SK-N-SH treated with all-trans-retinoic acid at 6 μM for 48 hours (cell line): ENCODE data around the gene NOL11.
"Not testable (repeated sequence)": the region's sequence is repeated elsewhere in the genome, so short reads cannot be mapped to it uniquely, and the experiment has no call there.

Experiments
- ATAC-seq: fragments of 200-7000 bp; cut with Tn5 transposase; 3 replicates; pipeline ENCODE4 v1.9.1; 2020; ENCODE audit warnings: mild to moderate bottlenecking, moderate library complexity
- ARNTL ChIP-seq: fragments of 450-650 bp; formaldehyde crosslinking; IDR thresholded peaks from 2 replicates; pipeline ENCODE4 v1.5.0; 2020; ENCODE audit warnings: low read depth, mild to moderate bottlenecking, moderate library complexity, borderline replicate concordance
- BACH2 ChIP-seq: fragments of 250-450 bp; sonication (Bioruptor Pico); IDR thresholded peaks from 2 replicates; pipeline ENCODE4 v1.9.0; 2021; ENCODE audit warnings: mild to moderate bottlenecking, borderline replicate concordance
- CREB5 ChIP-seq: fragments of 250-450 bp; sonication (Bioruptor Pico); IDR thresholded peaks from 2 replicates; pipeline ENCODE4 v1.5.1; 2020; ENCODE audit warnings: low read depth, mild to moderate bottlenecking, moderate library complexity
- CSDC2 ChIP-seq: fragments of 250-450 bp; sonication (Bioruptor Pico); IDR thresholded peaks from 2 replicates; pipeline ENCODE4 v1.5.0; 2020; ENCODE audit warnings: mild to moderate bottlenecking, moderate library complexity
- CSRNP3 ChIP-seq: fragments of 250-450 bp; sonication (Bioruptor Pico); IDR thresholded peaks from 2 replicates; pipeline ENCODE4 v1.5.1; 2021; ENCODE audit warnings: mild to moderate bottlenecking, moderate library complexity
- ESRRG ChIP-seq: fragments of 250-450 bp; sonication (Bioruptor Pico); IDR thresholded peaks from 2 replicates; pipeline ENCODE4 v1.6.1; 2021; ENCODE audit warnings: mild to moderate bottlenecking
- ISL1 ChIP-seq: fragments of 250-450 bp; sonication (Bioruptor Pico); IDR thresholded peaks from 2 replicates; pipeline ENCODE4 v2.1.2; 2022; ENCODE audit warnings: mild to moderate bottlenecking, moderate library complexity
- OSR1 ChIP-seq: fragments of 250-450 bp; sonication (Bioruptor Pico); IDR thresholded peaks from 2 replicates; pipeline ENCODE4 v1.8.0; 2022; ENCODE audit warnings: moderate library complexity, mild to moderate bottlenecking, inconsistent platforms
- PATZ1 ChIP-seq: fragments of 250-450 bp; sonication (Bioruptor Pico); IDR thresholded peaks from 2 replicates; pipeline ENCODE4 v1.8.0; 2020; ENCODE audit warnings: mild to moderate bottlenecking, moderate library complexity, borderline replicate concordance
- PPARA ChIP-seq: fragments of 250-450 bp; sonication (Bioruptor Pico); IDR thresholded peaks from 2 replicates; pipeline ENCODE4 v1.5.0; 2020; ENCODE audit warnings: mild to moderate bottlenecking, borderline replicate concordance
- RARB ChIP-seq: fragments of 250-450 bp; sonication (Bioruptor Pico); IDR thresholded peaks from 2 replicates; pipeline ENCODE4 v1.8.0; 2021; ENCODE audit warnings: mild to moderate bottlenecking, moderate library complexity
- SNAI2 ChIP-seq: fragments of 250-450 bp; sonication (Bioruptor Pico); IDR thresholded peaks from 2 replicates; pipeline ENCODE4 v1.5.0; 2020; ENCODE audit warnings: mild to moderate bottlenecking, moderate library complexity
- TCF4 ChIP-seq: fragments of 250-450 bp; sonication (Bioruptor Pico); IDR thresholded peaks from 2 replicates; pipeline ENCODE4 v1.8.0; 2021; ENCODE audit warnings: mild to moderate bottlenecking, moderate library complexity, borderline replicate concordance
- TOX ChIP-seq: fragments of 250-450 bp; sonication (Bioruptor Pico); IDR thresholded peaks from 2 replicates; pipeline ENCODE4 v1.8.0; 2021; ENCODE audit warnings: mild to moderate bottlenecking, moderate library complexity, borderline replicate concordance
- TSHZ2 ChIP-seq: fragments of 250-450 bp; sonication (Bioruptor Pico); IDR thresholded peaks from 2 replicates; pipeline ENCODE4 v1.5.0; 2020; ENCODE audit warnings: mild to moderate bottlenecking, moderate library complexity
- ZFP3 ChIP-seq: fragments of 250-450 bp; sonication (Bioruptor Pico); IDR thresholded peaks from 2 replicates; pipeline ENCODE4 v1.5.0; 2020; ENCODE audit warnings: mild to moderate bottlenecking, moderate library complexity
- ZFP30 ChIP-seq: fragments of 450-650 bp; formaldehyde crosslinking; IDR thresholded peaks from 2 replicates; pipeline ENCODE4 v1.5.0; 2022; ENCODE audit warnings: mild to moderate bottlenecking, moderate library complexity
- ZNF70 ChIP-seq: fragments of 450-650 bp; formaldehyde crosslinking; IDR thresholded peaks from 2 replicates; pipeline ENCODE4 v1.5.0; 2020; ENCODE audit warnings: mild to moderate bottlenecking, moderate library complexity
- ZNF8 ChIP-seq: fragments of 450-650 bp; formaldehyde crosslinking; IDR thresholded peaks from 2 replicates; pipeline ENCODE4 v1.5.0; 2020; ENCODE audit warnings: mild to moderate bottlenecking, moderate library complexity

The NOL11 gene

GRCh38 chr17:67750067-67750466, 32.3 kb downstream of the NOL11 start:
- no peak for ATAC-seq
- TF ChIP-seq ARNTL: no peak
- no peak for TF ChIP-seq RARB
- no peak for TF ChIP-seq SNAI2 (CRISPR knock-in tag)
- TF ChIP-seq ZFP3 (CRISPR knock-in tag): no peak
- no peak for TF ChIP-seq ESRRG
- no peak for TF ChIP-seq OSR1
- no peak for TF ChIP-seq PATZ1 (CRISPR knock-in tag)
- TF ChIP-seq ZFP30: no peak
- no peak for TF ChIP-seq CREB5
- TF ChIP-seq ZNF8 (CRISPR knock-in tag): no peak
- TF ChIP-seq PPARA (CRISPR knock-in tag): no peak
- TF ChIP-seq ISL1 (CRISPR knock-in tag): no peak
- TF ChIP-seq TSHZ2 (CRISPR knock-in tag): no peak
- no peak for TF ChIP-seq BACH2
- no peak for TF ChIP-seq CSDC2 (CRISPR knock-in tag)

GRCh38 chr17:67751101-67752074, 33.7 kb downstream of the NOL11 start:
- TF ChIP-seq CSDC2 (CRISPR knock-in tag) (no peak), ESRRG (no peak), TOX (CRISPR knock-in tag) (no peak), OSR1 (no peak), ISL1 (CRISPR knock-in tag) (no peak), TSHZ2 (CRISPR knock-in tag) (no peak), ZNF8 (CRISPR knock-in tag) (no peak), RARB (no peak), ZNF70 (CRISPR knock-in tag) (no peak), TCF4 (CRISPR knock-in tag) (no peak), PATZ1 (CRISPR knock-in tag) (no peak), PPARA (CRISPR knock-in tag) (no peak), CSRNP3 (CRISPR knock-in tag) (no peak), SNAI2 (CRISPR knock-in tag) (no peak), CREB5 (no peak)
- no peak for ATAC-seq

- ATAC-seq: not testable (repeated sequence)
These were observed 34.4 kb downstream of the NOL11 start for GRCh38 chr17:67752160-67752559.
